HL-60/S4 (cell line): Measurements from ENCODE around the gene MED29.

Experiments used
- in situ Hi-C: fragments of 300-500 bp; cut with MboI; formaldehyde crosslinking; loops from 2 replicates; pipeline ENCODE4 v1.14.3; 2022; ENCODE audit warnings: low sequenced_read_pairs

Gene MED29

GRCh38 chr19:39390751-39391437 is at the start of gene MED29, which contains the start of gene PAF1:
TSS of gene MED29 (plus strand) at chr19:39391378. CDS start at chr19:39391423, 45 bp downstream.
TSS of gene PAF1 (minus strand) at chr19:39391106. CDS start at chr19:39390864, 242 bp downstream.
- in situ Hi-C loops: loop anchor here (10.0 kb wide), 1 partner anchor 46 kb away; the partner anchor contains the start of gene SAMD4B

GRCh38 chr19:39341719-39342604 is 49.2 kb upstream of the MED29 start, which contains the start of gene SAMD4B:
TSS of gene SAMD4B (plus strand) at chr19:39342421. CDS start at chr19:39356894, 14,473 bp downstream.
- in situ Hi-C loops: loop anchor here (10.0 kb wide), 1 partner anchor 53 kb away; the partner anchor contains the start of genes MED29 and PAF1

GRCh38 chr19:39342647-39343305 is 48.4 kb upstream of the MED29 start:
- in situ Hi-C loops: loop anchor here (10.0 kb wide), 1 partner anchor 52 kb away; the partner anchor contains the start of genes MED29 and PAF1

GRCh38 chr19:39345956-39346355 is 45.2 kb upstream of the MED29 start:
- in situ Hi-C loops: loop anchor here (10.0 kb wide), 1 partner anchor 49 kb away; the partner anchor contains the start of genes MED29 and PAF1

GRCh38 chr19:39347332-39348164 is 43.6 kb upstream of the MED29 start:
- in situ Hi-C loops: loop anchor here (10.0 kb wide), 1 partner anchor 47 kb away; the partner anchor contains the start of genes MED29 and PAF1

GRCh38 chr19:39349326-39349725 is 41.9 kb upstream of the MED29 start:
- in situ Hi-C loops: loop anchor here (10.0 kb wide), 1 partner anchor 45 kb away; the partner anchor contains the start of genes MED29 and PAF1

GRCh38 chr19:39350156-39350555 is 41.0 kb upstream of the MED29 start:
- in situ Hi-C loops: no loop called here

GRCh38 chr19:39351537-39352064 is 39.6 kb upstream of the MED29 start:
- in situ Hi-C loops: no loop called here

GRCh38 chr19:39352381-39353255 is 38.6 kb upstream of the MED29 start:
- in situ Hi-C loops: no loop called here

- in situ Hi-C loops: no loop called here
These were observed 35.9 kb upstream of the MED29 start for GRCh38 chr19:39355253-39355652.

- in situ Hi-C loops: no loop called here
These were observed 35.1 kb upstream of the MED29 start for GRCh38 chr19:39356073-39356472.

- in situ Hi-C loops: no loop called here
These were observed 34.5 kb upstream of the MED29 start for GRCh38 chr19:39356647-39357046.

GRCh38 chr19:39359026-39359425 is 32.2 kb upstream of the MED29 start:
- in situ Hi-C loops: no loop called here

- in situ Hi-C loops: no loop called here
These were observed 30.6 kb upstream of the MED29 start for GRCh38 chr19:39360599-39360998.

- in situ Hi-C loops: no loop called here
These were observed 28.2 kb upstream of the MED29 start for GRCh38 chr19:39362682-39363657.

- in situ Hi-C loops: no loop called here
These were observed 27.2 kb upstream of the MED29 start for GRCh38 chr19:39363901-39364457.

- in situ Hi-C loops: no loop called here
These were observed 25.6 kb upstream of the MED29 start for GRCh38 chr19:39365531-39365930.
